HG02840 (cell line): ENCODE results near the gene TMEM178A.
"Not testable (repeated sequence)": the region's sequence is repeated elsewhere in the genome, so short reads cannot be mapped to it uniquely, and the experiment has no call there.

Experiments
- ATAC-seq: cut with Tn5 transposase; IDR thresholded peaks from one replicate; pipeline ENCODE4 v1.9.1; 2021; ENCODE audit warnings: mild to moderate bottlenecking, moderate library complexity, moderate number of reproducible peaks; ENCODE audit not compliant: unreplicated experiment, low FRiP score

TMEM178A gene

GRCh38 chr2:39647104-39647765 is 18.5 kb upstream of the TMEM178A start:
- ATAC-seq, result no peak

- no peak for ATAC-seq
These were observed 17.1 kb upstream of the TMEM178A start for GRCh38 chr2:39648580-39648979.

- no peak for ATAC-seq
These were observed 16.2 kb upstream of the TMEM178A start for GRCh38 chr2:39649511-39649910.

GRCh38 chr2:39650468-39650867 is 15.2 kb upstream of the TMEM178A start:
- ATAC-seq, result no peak

DNA sequence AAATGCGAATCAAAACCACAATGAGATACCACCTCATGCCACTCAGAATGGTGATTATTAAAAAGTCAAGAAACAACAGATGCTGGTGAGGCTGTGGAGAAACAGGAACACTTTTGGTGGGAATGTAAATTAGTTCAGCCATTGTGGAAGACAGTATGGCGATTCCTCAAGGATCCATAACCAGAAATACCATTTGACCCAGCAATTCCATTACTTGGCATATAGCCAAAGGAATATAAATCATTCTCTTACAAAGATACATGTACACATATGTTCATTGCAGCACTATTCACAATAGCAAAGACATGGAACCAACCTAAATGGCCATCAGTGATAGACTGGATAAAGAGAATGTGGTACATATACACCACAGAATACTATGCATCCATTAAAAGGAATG is 9.5 kb upstream of the TMEM178A start:
- not testable (repeated sequence) for ATAC-seq

DNA sequence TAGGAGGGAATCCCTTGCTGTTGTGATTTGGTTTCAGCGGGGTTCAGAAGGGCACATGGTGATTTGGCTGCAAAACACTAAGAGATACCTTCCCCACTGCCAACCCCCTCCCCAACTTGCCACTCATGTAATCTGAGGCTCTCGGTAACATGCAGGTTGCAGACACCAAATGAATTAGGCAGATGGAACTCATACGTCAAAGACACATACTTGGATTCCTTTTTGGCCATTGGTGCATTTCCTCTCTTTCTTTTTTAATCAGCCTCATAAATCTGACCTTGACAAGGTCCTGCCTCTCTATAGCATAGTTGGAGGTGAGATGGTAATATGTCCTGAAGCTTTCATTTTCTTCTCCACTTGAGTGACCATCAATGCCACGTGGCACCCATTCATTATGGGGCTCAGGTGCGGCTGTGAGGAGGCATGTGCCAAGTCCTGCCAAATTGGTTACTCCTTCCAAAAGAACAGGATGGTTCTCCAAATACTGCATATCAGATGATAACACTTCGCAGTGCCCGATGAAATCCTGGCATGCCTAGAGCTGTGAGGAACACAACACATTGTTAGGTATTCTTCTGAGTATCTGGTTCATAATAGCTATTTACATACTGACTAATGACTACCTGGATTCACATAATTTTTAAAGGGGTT is 8.3 kb upstream of the TMEM178A start:
- ATAC-seq, result no peak

GRCh38 chr2:39658371-39658770 is 7.3 kb upstream of the TMEM178A start:
- no peak for ATAC-seq

- no peak for ATAC-seq
These were observed 5.7 kb upstream of the TMEM178A start for GRCh38 chr2:39659765-39660611.

DNA sequence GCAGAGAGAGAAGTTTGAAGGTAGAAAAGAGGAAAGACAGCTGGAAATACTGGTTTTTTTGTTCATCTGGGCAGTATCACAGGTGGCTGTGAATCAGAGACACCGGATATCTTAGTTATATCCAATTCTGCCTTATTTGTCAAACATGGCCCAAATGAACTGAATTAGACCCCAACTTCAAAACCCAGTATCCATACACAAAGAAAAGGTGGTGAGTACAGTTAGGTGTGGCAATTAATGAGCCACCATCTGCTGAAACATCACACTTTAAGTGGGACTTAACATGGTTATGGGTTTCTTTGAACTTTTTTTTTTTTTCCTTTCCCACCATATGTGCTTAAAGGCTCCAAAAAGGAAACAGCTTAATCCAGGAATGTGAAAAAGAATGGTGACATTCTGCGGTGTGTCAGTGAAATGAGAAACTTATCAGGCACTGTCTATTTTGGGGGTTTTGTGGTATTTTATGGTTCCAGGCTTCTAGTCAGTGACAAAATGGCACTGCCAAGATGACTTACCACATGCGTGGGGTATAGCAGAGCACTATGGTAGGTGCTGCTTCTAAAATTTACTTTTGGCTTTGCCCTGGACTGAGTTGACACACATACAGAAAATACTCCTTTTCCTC is 5.0 kb upstream of the TMEM178A start:
- no peak for ATAC-seq

DNA sequence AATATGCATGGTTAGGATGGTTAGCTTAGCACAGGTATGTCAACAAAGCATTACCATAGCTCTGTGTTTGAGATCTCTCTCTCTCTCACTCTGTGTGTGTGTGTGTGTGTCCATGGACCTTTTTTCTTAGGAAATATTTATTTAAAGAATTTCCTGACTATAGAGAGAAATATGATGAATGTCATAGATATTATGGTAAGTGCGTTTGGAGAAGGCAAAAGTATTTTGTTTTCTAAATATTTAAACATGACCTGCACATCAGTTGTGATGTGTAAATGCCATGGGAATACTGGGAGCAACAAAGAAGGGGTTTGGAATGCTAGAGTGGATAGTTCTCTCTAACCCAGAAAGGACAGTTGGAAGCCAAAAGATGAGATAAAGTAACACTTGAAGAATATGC is 3.9 kb upstream of the TMEM178A start:
- no peak for ATAC-seq

- no peak for ATAC-seq
These were observed 2.4 kb upstream of the TMEM178A start for GRCh38 chr2:39663187-39663930.

DNA sequence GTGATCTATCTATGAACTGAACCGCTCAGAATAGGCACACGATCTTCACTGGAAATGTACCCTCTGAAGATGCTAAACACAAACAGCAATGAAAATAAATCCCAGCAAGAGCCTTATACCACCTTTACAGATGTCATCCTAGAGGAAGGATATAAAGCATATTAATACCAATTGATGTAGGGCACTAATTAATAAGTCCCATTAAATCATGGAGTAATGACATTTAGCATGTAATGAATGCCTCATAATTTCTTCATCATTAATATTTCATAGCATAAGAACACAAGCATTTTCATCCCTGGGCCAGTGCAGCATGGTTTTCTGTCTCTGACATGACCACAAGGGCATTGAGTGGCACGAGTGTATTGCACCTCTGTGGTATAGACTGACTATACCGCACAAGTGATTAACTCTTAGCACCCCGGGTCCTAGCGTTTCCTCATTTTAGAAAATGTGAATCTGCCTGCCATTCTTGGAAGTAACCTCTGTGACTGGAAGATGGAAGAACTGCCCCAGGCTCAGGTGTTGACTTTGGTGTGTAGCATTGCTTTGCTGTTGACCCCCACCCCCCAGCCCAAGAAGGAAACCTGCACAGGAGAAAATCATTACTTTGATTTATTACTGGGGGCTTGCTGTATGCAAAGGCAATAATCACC is 1.4 kb upstream of the TMEM178A start:
- ATAC-seq, result no peak

- ATAC-seq, result no peak
These were observed 677 bp upstream of the TMEM178A start for GRCh38 chr2:39664888-39665591.

- no peak for ATAC-seq
These were observed 879 bp downstream of the TMEM178A start for GRCh38 chr2:39666491-39667101.

DNA sequence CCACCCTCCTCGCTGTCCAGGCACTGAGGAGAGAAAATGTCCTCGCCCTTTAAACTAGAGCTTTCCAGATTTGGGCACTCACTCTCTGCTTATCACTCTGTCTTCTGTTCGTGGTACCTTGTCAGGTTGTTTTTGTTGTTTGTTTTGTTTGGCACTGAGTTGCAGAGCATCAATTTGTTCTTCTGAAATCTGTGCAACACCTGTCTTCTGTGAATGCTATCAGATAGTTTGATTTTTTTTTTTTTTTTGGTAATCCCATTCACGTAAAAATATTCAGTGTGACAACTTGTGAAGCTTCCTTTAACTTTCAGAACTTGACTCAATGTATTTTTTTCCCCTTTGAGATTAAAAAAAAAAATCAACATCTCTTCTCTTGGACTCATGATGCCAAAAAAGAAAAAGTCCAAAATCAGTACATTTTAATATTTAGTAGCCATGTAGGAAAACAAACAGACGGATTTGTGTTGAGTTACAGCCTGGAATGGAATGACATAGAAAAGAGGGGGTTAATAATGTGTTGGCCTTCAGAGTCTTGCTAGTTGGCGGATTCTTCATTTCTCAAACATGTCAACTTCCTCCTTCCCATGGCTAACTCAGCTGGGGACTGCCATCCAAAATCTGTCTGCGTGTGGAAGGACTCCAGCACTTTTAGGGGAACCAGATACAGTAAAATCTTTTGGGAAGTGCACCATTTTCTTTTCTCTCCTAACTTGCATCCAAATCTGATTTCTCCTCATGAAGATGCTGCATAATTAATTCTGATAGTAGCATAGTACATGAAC is 1.6 kb downstream of the TMEM178A start:
- no peak for ATAC-seq

- no peak for ATAC-seq
These were observed 2.2 kb downstream of the TMEM178A start for GRCh38 chr2:39667886-39668276.

- ATAC-seq, result no peak
These were observed 2.9 kb downstream of the TMEM178A start for GRCh38 chr2:39668576-39669080.

- ATAC-seq, result no peak
These were observed 5.9 kb downstream of the TMEM178A start for GRCh38 chr2:39671604-39672003.
